ENCODE measurements around the gene NFATC4. TPM values are rescaled to one million over a fixed set of nuclear protein-coding genes. Genes with fewer than 3 reads are reported as not detected.
"Not testable (repeated sequence)": the region's sequence is repeated elsewhere in the genome, so short reads cannot be mapped to it uniquely, and the experiment has no call there.

NFATC4 gene
- total RNA-seq, 2 donors from 2014 or later: 0.66 TPM; not detected in 1

GRCh38 chr14:24381363-24382063 lies 13.5 kb downstream of the NFATC4 start:
- H3K4me1 Mint-ChIP-seq: no peaks in the 10 kb centered on the region

GRCh38 chr14:24382064-24382371 lies 14.0 kb downstream of the NFATC4 start:
- H3K27ac Mint-ChIP-seq: no peak overlapping the region
- ATAC-seq (replicated peaks): no peak
- H3K4me3 Mint-ChIP-seq: no peak overlapping the region
- no peaks in the 10 kb centered on the region for H3K9me3 Mint-ChIP-seq
- no peaks in the 10 kb centered on the region for H3K4me1 Mint-ChIP-seq
- H3K27me3 Mint-ChIP-seq: peaks cover 8% of the 10 kb centered on the region
- no peaks in the 10 kb centered on the region for H3K36me3 Mint-ChIP-seq (ENCODE audit: low read depth)

More at GRCh38 chr14:24381363-24382063, 13.5 kb downstream of the NFATC4 start:
- H3K27me3 Mint-ChIP-seq: peaks cover 9% of the 10 kb centered on the region
- H3K36me3 Mint-ChIP-seq (ENCODE audit: low read depth): no peaks in the 10 kb centered on the region
- peak; percentile 92 for ATAC-seq (replicated peaks)
- H3K27ac Mint-ChIP-seq: no peak overlapping the region
- no peak overlapping the region for H3K4me3 Mint-ChIP-seq
- no peaks in the 10 kb centered on the region for H3K9me3 Mint-ChIP-seq

GRCh38 chr14:24384169-24384568 lies 16.2 kb downstream of the NFATC4 start:
- H3K27ac Mint-ChIP-seq: no peak overlapping the region
- H3K4me3 Mint-ChIP-seq: no peak overlapping the region
- H3K4me1 Mint-ChIP-seq: no peaks in the 10 kb centered on the region
- peaks cover 5% of the 10 kb centered on the region for H3K27me3 Mint-ChIP-seq
- ATAC-seq (replicated peaks): no peak
- H3K9me3 Mint-ChIP-seq: no peaks in the 10 kb centered on the region
- H3K36me3 Mint-ChIP-seq (ENCODE audit: low read depth): no peaks in the 10 kb centered on the region

GRCh38 chr14:24385524-24385923 lies 17.5 kb downstream of the NFATC4 start:
- ATAC-seq (replicated peaks): no peak
- Mint-ChIP-seq H3K36me3 (ENCODE audit: low read depth) (no peaks in the 10 kb centered on the region), H3K27ac (no peak overlapping the region), H3K9me3 (no peaks in the 10 kb centered on the region), H3K4me1 (no peaks in the 10 kb centered on the region), H3K27me3 (peaks cover 5% of the 10 kb centered on the region), H3K4me3 (no peak overlapping the region)

GRCh38 chr14:24387009-24387345 lies 19.0 kb downstream of the NFATC4 start:
- Mint-ChIP-seq H3K4me3 (no peak overlapping the region), H3K27ac (no peak overlapping the region), H3K9me3 (no peaks in the 10 kb centered on the region), H3K36me3 (ENCODE audit: low read depth) (no peaks in the 10 kb centered on the region), H3K27me3 (peaks cover 11% of the 10 kb centered on the region), H3K4me1 (no peaks in the 10 kb centered on the region)
- ATAC-seq (replicated peaks): no peak

- not testable (repeated sequence) for H3K36me3 Mint-ChIP-seq (ENCODE audit: low read depth); H3K4me1 Mint-ChIP-seq; H3K9me3 Mint-ChIP-seq; H3K4me3 Mint-ChIP-seq; H3K27ac Mint-ChIP-seq; ATAC-seq (replicated peaks)
- H3K27me3 Mint-ChIP-seq: peaks cover 15% of the 10 kb centered on the region
Measured at GRCh38 chr14:24387579-24387978, 19.6 kb downstream of the NFATC4 start.

- H3K36me3 Mint-ChIP-seq (ENCODE audit: low read depth): no peaks in the 10 kb centered on the region
- H3K27me3 Mint-ChIP-seq: peaks cover 15% of the 10 kb centered on the region
- no peak overlapping the region for H3K27ac Mint-ChIP-seq
- no peaks in the 10 kb centered on the region for H3K9me3 Mint-ChIP-seq
- H3K4me1 Mint-ChIP-seq: no peaks in the 10 kb centered on the region
- ATAC-seq (replicated peaks): no peak
- no peak overlapping the region for H3K4me3 Mint-ChIP-seq
Measured at GRCh38 chr14:24388474-24389179, 20.6 kb downstream of the NFATC4 start.

GRCh38 chr14:24389226-24389848 lies 21.4 kb downstream of the NFATC4 start:
- Mint-ChIP-seq H3K4me3 (no peak overlapping the region), H3K4me1 (no peaks in the 10 kb centered on the region), H3K27me3 (peaks cover 10% of the 10 kb centered on the region), H3K9me3 (no peaks in the 10 kb centered on the region), H3K36me3 (ENCODE audit: low read depth) (no peaks in the 10 kb centered on the region), H3K27ac (no peak overlapping the region)
- ATAC-seq (replicated peaks): no peak

- Mint-ChIP-seq H3K4me1 (no peaks in the 10 kb centered on the region), H3K9me3 (no peaks in the 10 kb centered on the region), H3K27me3 (peaks cover 10% of the 10 kb centered on the region), H3K4me3 (no peak overlapping the region), H3K27ac (no peak overlapping the region), H3K36me3 (ENCODE audit: low read depth) (no peaks in the 10 kb centered on the region)
- no peak for ATAC-seq (replicated peaks)
Measured at GRCh38 chr14:24390701-24391468, 22.9 kb downstream of the NFATC4 start.

GRCh38 chr14:24392325-24393091 lies 24.5 kb downstream of the NFATC4 start:
- Mint-ChIP-seq H3K27ac (no peak overlapping the region), H3K4me1 (no peaks in the 10 kb centered on the region), H3K9me3 (no peaks in the 10 kb centered on the region), H3K27me3 (peaks cover 10% of the 10 kb centered on the region), H3K4me3 (no peak overlapping the region), H3K36me3 (ENCODE audit: low read depth) (no peaks in the 10 kb centered on the region)
- no peak for ATAC-seq (replicated peaks)

- ATAC-seq (replicated peaks): no peak
- H3K4me1 Mint-ChIP-seq: peaks cover under 1% of the 10 kb centered on the region
- peaks cover 10% of the 10 kb centered on the region for H3K27me3 Mint-ChIP-seq
- no peak overlapping the region for H3K27ac Mint-ChIP-seq
- H3K4me3 Mint-ChIP-seq: no peak overlapping the region
- H3K36me3 Mint-ChIP-seq (ENCODE audit: low read depth): no peaks in the 10 kb centered on the region
- no peaks in the 10 kb centered on the region for H3K9me3 Mint-ChIP-seq
Measured at GRCh38 chr14:24394275-24394674, 26.3 kb downstream of the NFATC4 start.

- Mint-ChIP-seq H3K9me3 (no peaks in the 10 kb centered on the region), H3K4me3 (no peak overlapping the region), H3K36me3 (ENCODE audit: low read depth) (no peaks in the 10 kb centered on the region), H3K4me1 (peaks cover 5% of the 10 kb centered on the region), H3K27ac (peak overlapping the region; percentile 34), H3K27me3 (peaks cover 13% of the 10 kb centered on the region)
- ATAC-seq (replicated peaks): no peak
Measured at GRCh38 chr14:24395609-24396582, 27.9 kb downstream of the NFATC4 start.

GRCh38 chr14:24397639-24398292 lies 29.8 kb downstream of the NFATC4 start:
- no peak overlapping the region for H3K4me3 Mint-ChIP-seq
- H3K9me3 Mint-ChIP-seq: no peaks in the 10 kb centered on the region
- peaks cover 3% of the 10 kb centered on the region for H3K27me3 Mint-ChIP-seq
- no peak for ATAC-seq (replicated peaks)
- H3K4me1 Mint-ChIP-seq: peaks cover 5% of the 10 kb centered on the region
- no peaks in the 10 kb centered on the region for H3K36me3 Mint-ChIP-seq (ENCODE audit: low read depth)
- H3K27ac Mint-ChIP-seq: no peak overlapping the region

All from activated T-helper 17 cell treated with anti-CD3 and anti-CD28 coated beads, Interleukin-2, amount 50 U/mL, for 72 hours (primary cell).